ENCODE measurements around the gene ZC3H12C. TPM values are rescaled to one million over a fixed set of nuclear protein-coding genes. Genes with fewer than 3 reads are reported as not detected.

Gene ZC3H12C
- total RNA-seq, 1 donor from 2014 or later, result 11.8 TPM

DNA sequence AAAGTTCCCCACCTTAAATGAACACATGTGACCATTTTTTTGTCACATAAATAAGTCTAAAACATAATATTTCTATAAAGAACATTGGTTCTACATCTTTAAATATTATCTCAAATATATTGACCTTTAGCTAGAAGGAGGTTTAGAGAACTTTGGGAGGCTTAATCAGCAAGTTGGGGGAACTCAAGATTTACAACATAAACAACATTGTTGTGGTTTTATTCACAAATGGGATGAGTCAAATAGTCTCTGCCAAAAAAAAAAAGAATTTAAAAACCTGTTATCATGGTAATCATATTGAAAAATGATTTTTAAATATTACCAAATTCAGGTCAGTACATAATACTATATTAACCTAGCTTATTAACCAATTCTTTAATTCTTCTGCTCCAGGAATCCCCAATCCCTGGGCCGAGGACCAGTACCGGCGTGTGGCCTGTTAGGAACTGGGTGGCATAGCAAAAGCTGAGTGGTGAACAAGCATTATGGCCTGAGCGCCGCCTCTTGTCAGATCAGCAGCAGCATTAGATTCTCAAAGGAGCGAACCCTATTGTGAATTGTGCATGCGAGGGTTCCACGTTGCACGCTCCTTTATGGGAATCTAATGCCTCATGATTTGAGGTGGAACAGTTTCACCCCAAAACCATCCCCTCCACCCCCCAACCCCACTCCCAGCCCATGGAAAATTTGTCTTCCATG is 105.0 kb downstream of the ZC3H12C start:
- Mint-ChIP-seq H3K27ac (no peak overlapping the region), H3K9me3 (no peaks in the 10 kb centered on the region), H3K27me3 (no peaks in the 10 kb centered on the region), H3K4me3 (no peak overlapping the region), H3K4me1 (ENCODE audit: unreplicated experiment) (peaks cover 12% of the 10 kb centered on the region), H3K36me3 (no peaks in the 10 kb centered on the region)
- TF ChIP-seq, protein P1, sequence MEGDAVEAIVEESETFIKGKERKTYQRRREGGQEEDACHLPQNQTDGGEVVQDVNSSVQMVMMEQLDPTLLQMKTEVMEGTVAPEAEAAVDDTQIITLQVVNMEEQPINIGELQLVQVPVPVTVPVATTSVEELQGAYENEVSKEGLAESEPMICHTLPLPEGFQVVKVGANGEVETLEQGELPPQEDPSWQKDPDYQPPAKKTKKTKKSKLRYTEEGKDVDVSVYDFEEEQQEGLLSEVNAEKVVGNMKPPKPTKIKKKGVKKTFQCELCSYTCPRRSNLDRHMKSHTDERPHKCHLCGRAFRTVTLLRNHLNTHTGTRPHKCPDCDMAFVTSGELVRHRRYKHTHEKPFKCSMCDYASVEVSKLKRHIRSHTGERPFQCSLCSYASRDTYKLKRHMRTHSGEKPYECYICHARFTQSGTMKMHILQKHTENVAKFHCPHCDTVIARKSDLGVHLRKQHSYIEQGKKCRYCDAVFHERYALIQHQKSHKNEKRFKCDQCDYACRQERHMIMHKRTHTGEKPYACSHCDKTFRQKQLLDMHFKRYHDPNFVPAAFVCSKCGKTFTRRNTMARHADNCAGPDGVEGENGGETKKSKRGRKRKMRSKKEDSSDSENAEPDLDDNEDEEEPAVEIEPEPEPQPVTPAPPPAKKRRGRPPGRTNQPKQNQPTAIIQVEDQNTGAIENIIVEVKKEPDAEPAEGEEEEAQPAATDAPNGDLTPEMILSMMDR (conservative IDR thresholded peaks at IDR 0.05), result no peak
- no peak for DNase-seq (ENCODE audit: extremely low spot score, unreplicated experiment)

DNA sequence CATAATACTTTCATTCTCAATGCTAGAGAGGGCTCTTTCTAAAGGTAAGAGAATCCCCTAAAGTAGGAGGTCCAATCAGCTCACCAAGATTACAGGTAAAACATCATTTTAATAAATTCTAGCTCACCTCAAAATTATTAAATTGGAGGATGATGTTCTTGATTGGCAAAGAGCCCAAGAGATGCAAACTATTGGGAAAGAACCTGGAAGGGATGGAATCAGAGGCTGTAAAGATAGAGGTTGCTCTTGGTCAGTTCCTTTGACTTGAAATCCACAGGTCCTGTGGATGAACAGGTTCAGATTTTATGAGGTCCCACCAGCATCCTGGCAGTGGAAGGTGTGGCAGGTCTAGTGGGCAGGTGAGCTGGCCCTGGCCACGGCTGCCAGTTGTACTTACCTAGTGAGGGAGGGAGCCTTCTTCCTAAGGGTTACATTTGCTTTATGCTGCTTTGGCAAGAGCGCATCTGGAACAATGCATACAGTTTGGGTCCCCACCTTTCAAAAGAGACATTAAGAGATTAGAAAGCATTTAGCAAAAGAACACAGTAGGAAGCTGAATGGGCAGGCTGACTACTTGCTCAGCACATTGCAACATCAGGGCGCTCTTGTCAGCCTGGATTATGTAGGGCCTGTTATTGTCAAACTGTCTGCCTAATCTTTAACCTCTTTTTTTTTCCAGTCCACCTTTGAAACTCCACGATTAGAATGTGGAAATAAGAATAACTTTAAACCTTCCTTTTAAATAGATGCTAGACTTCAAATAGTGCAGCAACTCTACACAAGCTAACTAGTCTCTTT is 106.2 kb downstream of the ZC3H12C start:
- no peak overlapping the region for H3K4me3 Mint-ChIP-seq
- no peak for DNase-seq (ENCODE audit: extremely low spot score, unreplicated experiment)
- no peaks in the 10 kb centered on the region for H3K36me3 Mint-ChIP-seq
- no peaks in the 10 kb centered on the region for H3K27me3 Mint-ChIP-seq
- peaks cover 12% of the 10 kb centered on the region for H3K4me1 Mint-ChIP-seq (ENCODE audit: unreplicated experiment)
- TF ChIP-seq, protein P1 (conservative IDR thresholded peaks at IDR 0.05), result no peak
- no peaks in the 10 kb centered on the region for H3K9me3 Mint-ChIP-seq
- no peak overlapping the region for H3K27ac Mint-ChIP-seq

DNA sequence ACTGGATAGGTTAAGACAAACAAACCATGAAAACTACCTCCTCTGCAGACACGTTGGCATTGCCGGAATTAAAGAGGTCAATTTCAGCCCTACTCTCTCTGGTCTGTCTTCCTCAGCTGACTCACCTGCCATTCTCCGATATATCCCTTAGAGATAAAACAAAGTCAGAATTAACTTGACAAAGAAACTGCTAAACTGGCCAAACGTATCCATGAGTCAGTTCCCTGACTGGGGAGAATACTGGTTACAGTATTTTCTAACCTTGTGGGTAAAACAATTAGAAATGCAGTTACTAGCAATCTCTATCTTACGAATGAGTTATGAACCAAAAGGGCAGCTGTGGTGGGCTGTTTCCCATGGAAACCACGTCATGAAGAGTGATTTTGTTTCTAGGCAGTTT is 107.0 kb downstream of the ZC3H12C start:
- Mint-ChIP-seq H3K4me3 (no peak overlapping the region), H3K4me1 (ENCODE audit: unreplicated experiment) (peaks cover 12% of the 10 kb centered on the region), H3K27me3 (no peaks in the 10 kb centered on the region), H3K27ac (no peak overlapping the region), H3K9me3 (no peaks in the 10 kb centered on the region), H3K36me3 (no peaks in the 10 kb centered on the region)
- DNase-seq (ENCODE audit: extremely low spot score, unreplicated experiment), result no peak
- TF ChIP-seq, protein P1 (conservative IDR thresholded peaks at IDR 0.05), result no peak

DNA sequence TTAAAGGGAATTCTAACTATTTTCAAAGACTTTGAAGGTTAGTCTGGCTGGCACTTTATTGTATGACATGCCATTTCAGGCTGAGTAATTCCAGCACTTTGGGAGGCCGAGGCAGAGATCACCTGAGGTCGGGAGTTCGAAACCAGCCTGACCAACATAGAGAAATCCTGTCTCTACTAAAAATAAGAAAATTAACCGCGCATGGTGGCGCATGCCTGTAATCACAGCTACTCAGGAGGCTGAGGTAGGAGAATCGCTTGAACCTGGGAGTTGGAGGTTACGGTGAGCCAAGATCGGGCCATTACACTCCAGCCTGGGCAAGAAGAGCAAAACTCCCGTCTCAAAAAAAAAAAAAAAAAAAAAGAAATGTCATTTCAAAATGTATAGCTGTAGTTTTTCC is 107.6 kb downstream of the ZC3H12C start:
- TF ChIP-seq, protein P1 (conservative IDR thresholded peaks at IDR 0.05), result no peak
- H3K9me3 Mint-ChIP-seq, result no peaks in the 10 kb centered on the region
- H3K27me3 Mint-ChIP-seq, result no peaks in the 10 kb centered on the region
- peaks cover 12% of the 10 kb centered on the region for H3K4me1 Mint-ChIP-seq (ENCODE audit: unreplicated experiment)
- H3K36me3 Mint-ChIP-seq, result no peaks in the 10 kb centered on the region
- DNase-seq (ENCODE audit: extremely low spot score, unreplicated experiment), result no peak
- no peak overlapping the region for H3K4me3 Mint-ChIP-seq
- no peak overlapping the region for H3K27ac Mint-ChIP-seq

DNA sequence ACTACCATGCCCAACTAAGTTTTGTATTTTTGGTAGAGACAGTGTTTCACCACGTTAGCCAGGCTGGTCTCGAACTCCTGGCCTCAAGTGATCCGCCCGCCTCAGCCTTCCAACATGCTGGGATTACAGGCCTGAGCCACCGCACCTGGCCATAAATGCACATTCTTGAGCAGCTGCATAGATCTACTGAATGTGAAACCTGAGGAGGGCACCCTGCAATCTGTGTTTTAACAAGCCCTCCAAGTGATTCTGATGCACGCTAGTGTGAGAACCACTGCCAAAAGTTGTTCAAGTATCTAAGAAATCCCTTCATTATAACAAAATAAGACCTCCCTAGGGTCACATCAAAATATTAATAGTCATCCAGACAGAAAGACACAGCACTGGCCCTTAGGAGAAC is 113.9 kb downstream of the ZC3H12C start:
- H3K27ac Mint-ChIP-seq, result no peak overlapping the region
- no peaks in the 10 kb centered on the region for H3K27me3 Mint-ChIP-seq
- TF ChIP-seq, protein P1 (conservative IDR thresholded peaks at IDR 0.05), result no peak

More for the DNA sequence above, 113.9 kb downstream of the ZC3H12C start:
- no peak for DNase-seq (ENCODE audit: extremely low spot score, unreplicated experiment)
- H3K4me3 Mint-ChIP-seq, result no peak overlapping the region
- no peaks in the 10 kb centered on the region for H3K4me1 Mint-ChIP-seq (ENCODE audit: unreplicated experiment)
- H3K9me3 Mint-ChIP-seq, result no peaks in the 10 kb centered on the region
- no peaks in the 10 kb centered on the region for H3K36me3 Mint-ChIP-seq

Measured in type B pancreatic cell (in vitro differentiated cells).